Suprapubic skin (tissue), 4 donors: ENCODE results near the gene KLHL29.

ENCODE experiments used
- EP300 ChIP-seq: sonication (generic); formaldehyde crosslinking; IDR thresholded peaks from one replicate; pipeline ENCODE4 v1.6.1; 2017; ENCODE audit warnings: antibody characterized with exemption
- POLR2A ChIP-seq, 2 donors: fragments of 450-650 bp; IDR thresholded peaks; one replicate each; pipeline ENCODE4 v1.6.1; 2017; ENCODE audit warnings: antibody characterized with exemption in 2 of 2, mild to moderate bottlenecking in 2 of 2, moderate library complexity in 2 of 2
- POLR2AphosphoS5 ChIP-seq, 3 donors: sonication (generic); formaldehyde crosslinking; IDR thresholded peaks; one replicate each; pipeline ENCODE4 v1.6.1; 2017; ENCODE audit warnings: antibody characterized with exemption in 3 of 3
- TF ChIP-seq, protein P1 (sequence below), 2 donors: fragments of 200-600 bp in 1 of 2; fragments of 450-650 bp in 1 of 2; sonication (generic) in 1 of 2; IDR thresholded peaks; one replicate each; pipeline ENCODE4 v1.5.1; 2016 to 2019; ENCODE audit warnings: antibody characterized with exemption in 2 of 2, mild to moderate bottlenecking in 1 of 2, moderate library complexity in 1 of 2

DNA sequence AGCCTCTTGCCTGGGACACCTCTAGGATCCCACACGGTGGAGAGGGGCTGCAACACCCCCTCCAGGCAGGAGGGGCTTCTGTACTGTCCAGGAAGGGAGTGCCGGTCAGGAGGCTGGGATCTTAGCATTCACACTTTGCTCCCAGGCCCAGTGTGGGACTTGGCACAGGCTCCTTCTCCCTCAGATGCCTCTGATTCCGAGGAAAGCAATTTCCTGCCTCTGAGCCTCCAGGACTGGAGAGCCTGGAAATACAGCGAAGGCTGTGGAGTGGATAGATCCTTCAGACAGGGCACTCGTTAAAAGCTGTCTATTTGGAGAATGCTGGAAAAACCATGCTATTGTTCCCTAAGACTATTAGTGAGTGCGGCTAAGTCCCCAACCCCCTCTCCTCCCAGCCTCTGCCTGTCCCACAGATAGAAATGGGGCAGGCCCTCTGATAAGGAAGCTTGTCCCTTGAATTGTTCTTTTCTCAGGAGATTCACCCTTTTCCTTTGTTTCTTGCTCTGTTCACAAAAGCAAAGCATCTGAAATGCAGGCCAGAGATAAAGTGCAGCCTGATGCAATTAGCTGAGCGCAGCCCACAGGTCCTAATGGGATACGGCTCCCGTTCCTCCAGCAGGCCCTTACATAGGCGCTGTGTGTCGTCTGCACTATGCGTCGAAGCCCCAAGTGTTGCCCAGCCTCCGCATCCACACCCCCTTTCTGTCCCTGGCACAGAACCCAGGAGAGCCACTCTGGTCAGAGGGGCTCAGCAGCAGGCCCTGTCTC, 252.2 kb downstream of the KLHL29 start:
- TF ChIP-seq, protein P1, sequence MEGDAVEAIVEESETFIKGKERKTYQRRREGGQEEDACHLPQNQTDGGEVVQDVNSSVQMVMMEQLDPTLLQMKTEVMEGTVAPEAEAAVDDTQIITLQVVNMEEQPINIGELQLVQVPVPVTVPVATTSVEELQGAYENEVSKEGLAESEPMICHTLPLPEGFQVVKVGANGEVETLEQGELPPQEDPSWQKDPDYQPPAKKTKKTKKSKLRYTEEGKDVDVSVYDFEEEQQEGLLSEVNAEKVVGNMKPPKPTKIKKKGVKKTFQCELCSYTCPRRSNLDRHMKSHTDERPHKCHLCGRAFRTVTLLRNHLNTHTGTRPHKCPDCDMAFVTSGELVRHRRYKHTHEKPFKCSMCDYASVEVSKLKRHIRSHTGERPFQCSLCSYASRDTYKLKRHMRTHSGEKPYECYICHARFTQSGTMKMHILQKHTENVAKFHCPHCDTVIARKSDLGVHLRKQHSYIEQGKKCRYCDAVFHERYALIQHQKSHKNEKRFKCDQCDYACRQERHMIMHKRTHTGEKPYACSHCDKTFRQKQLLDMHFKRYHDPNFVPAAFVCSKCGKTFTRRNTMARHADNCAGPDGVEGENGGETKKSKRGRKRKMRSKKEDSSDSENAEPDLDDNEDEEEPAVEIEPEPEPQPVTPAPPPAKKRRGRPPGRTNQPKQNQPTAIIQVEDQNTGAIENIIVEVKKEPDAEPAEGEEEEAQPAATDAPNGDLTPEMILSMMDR (IDR thresholded peaks at IDR 0.05): no peak
- TF ChIP-seq POLR2A (IDR thresholded peaks at IDR 0.05): no peak
- TF ChIP-seq EP300: no peak
- TF ChIP-seq POLR2AphosphoS5 (IDR thresholded peaks at IDR 0.05): no peak
